GM23248 (cell line): Measurements from ENCODE around the gene KCNJ6.

Experiments used
- EZH2 ChIP-seq: fragments of 200-600 bp; sonication (generic); IDR thresholded peaks from 2 replicates; pipeline ENCODE4 v1.6.1; 2018; ENCODE audit warnings: antibody characterized with exemption, mild to moderate bottlenecking; ENCODE audit not compliant: insufficient read depth, poor library complexity, severe bottlenecking
- EZH2phosphoT487 ChIP-seq: fragments of 200-600 bp; sonication (generic); IDR thresholded peaks from 2 replicates; pipeline ENCODE4 v1.6.1; 2018; ENCODE audit warnings: antibody characterized with exemption, moderate library complexity, mild to moderate bottlenecking, low read depth; ENCODE audit not compliant: insufficient read depth

- no peak for TF ChIP-seq EZH2
- no peak for TF ChIP-seq EZH2phosphoT487
These were observed 285.4 kb downstream of the KCNJ6 start for GRCh38 chr21:37630872-37631271.
